HG03575 (cell line): ENCODE measurements around the gene PPP2R5E.

Source experiments
- ATAC-seq: cut with Tn5 transposase; IDR thresholded peaks from one replicate; pipeline ENCODE4 v1.9.1; 2021; ENCODE audit not compliant: unreplicated experiment, insufficient number of reproducible peaks, low FRiP score; ENCODE audit errors: extremely low read depth

PPP2R5E gene

DNA sequence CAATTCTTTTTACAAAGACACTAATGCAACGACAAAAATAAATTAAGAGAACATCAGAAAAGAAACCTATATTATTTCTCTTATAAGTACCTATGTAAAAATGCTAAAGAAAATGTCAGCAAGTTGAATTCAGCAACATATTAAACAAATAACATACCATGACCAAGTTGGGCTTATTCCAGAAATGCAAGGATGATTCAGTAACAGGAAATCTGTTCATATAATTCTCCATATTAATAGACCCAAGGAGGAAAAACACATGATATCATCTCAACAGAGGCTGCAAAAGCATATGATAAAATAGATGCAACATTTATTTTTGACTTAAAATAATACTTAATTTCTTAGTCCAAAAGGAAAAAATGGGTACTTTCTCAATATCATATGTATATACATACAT lies 199.3 kb downstream of the PPP2R5E start:
- no peak for ATAC-seq

DNA sequence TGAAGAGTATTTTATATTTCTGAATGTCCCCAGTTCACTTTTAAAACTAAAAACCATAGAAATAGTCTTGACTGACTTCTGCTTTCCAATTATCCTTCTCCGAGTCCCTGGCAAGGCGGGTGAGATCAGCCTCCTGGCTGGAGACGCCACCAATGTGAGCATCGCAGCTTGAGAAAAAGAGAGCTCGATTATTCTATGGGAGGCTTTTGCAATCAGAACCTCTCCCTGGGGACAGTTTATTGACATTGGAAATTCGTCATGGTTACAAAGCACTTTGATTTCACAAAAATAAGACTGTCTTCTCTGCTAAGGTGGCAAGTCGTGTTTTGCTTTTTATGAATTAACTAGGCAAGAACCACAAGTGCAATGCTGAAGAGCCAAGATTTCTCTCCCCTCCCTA lies 200.8 kb downstream of the PPP2R5E start:
- no peak for ATAC-seq

DNA sequence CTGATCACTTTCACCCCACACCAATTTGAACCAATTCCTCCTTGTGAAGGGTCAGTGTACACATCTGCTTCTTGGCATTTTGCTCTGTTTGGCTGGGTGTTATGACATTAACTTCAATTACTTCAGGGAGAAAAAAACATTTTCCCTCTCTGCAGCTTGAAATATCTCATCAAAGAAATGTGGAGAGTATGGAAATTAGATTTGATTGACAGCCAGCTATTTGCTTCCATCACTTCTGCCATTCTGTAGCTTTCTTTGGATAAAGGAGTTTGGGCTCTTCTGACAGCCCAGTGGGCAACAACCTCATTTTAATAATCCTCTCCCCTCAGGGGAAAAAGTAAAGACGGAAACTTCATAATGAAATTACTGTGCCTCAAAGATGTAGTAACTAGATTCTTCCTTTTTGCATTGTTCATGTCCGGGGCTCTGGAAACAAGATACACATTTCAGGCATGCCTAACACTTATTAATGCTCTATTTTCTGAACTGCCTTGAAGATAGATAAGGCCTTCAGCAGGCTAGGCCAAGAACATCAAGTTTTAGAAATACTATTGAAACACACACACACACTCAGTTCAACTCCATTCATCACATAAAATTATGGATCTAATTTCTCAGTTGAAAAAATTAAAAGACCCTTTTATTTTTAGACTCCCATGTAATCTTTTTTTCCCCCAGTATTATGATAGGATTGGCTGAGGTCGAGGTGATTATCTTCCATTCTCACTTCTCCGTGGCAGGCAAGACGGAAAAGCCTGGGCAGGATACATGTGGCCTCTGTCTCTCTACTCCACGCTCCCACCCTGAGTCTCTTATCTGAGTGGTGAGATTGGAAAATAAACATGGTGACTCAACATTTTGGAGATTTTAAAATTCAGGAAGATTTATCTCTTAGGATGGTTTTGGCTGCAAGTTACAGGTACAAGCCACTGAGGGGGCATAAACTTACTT lies 214.1 kb downstream of the PPP2R5E start:
- ATAC-seq = no peak

DNA sequence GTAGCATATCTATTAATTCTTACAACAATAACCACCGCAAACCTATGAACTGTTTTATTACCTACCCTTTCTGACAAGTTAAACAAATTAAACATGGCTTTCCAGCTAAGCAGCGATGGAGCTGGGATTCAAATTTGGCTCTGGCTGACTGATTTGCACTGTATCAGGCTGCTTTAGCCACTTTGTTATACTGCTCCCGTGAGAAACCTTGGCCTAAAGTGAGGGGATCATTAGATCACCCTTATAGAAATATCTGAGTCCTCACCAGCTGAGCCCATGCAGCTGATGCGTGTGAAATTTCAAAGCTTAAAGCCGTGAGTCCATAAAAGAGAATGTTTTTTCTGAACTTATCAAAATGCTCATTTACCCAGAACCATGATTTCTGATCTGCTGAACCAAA lies 216.3 kb downstream of the PPP2R5E start:
- no peak for ATAC-seq

DNA sequence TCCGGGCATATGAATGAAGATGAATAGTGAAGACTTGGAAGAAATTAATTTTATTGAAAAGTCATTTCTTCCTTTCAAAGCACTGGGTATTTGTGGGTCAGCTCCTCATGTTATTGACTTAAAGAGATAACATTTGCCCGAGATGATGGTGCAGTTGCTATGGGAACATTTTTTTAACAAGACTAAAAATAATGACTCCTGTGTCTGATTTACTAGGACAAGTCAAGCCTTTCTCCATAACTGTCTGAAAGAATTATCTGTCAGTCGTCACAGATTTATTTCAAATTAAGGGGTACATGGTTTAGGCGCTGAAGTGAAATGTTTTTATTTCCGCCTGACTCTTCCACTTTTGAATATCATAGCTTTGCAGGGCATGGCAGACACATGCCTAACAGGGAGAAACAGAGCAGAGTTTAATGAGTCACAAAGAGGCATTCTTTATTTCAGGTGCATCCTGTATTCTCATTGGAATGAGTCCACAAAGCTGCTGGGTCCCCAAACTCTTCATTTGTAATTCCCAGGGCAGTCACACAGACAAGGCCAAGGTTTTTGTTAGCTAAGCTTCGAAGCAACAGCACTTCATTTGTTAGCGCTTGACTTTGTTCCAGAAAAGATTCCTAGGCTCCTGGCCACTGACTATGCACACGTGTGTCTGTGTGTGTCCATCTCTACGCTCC lies 220.1 kb downstream of the PPP2R5E start:
- ATAC-seq = no peak

DNA sequence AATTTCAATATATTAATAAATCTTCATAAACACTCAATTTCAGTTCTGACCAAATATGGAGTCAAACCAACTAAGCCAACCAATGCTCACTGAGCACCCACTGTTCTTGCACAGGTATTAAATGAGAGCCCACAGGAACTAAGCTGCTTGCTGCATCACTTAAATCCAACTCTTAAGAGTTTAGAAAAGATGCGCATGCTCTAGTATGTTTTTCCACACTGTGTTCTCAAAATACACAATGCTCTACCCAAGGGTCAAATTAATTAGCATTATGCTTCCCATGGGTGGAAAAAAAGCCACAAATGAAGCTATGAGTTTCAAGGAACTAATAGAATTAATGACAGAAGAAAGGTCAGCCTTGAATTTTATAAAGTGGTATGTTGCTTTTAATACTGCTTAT lies 220.7 kb downstream of the PPP2R5E start:
- no peak for ATAC-seq
